Suprapubic skin (tissue), 4 donors: Measurements from ENCODE around the gene CECR2. TPM values are rescaled to one million over a fixed set of nuclear protein-coding genes. Genes with fewer than 3 reads are reported as not detected.

Experiments used
- DNase-seq, 2 donors: peaks; one replicate each; pipeline ENCODE4 v3.0.0-alpha.2; 2019; ENCODE audit warnings: low spot score in 2 of 2
- H3K27ac ChIP-seq: fragments of 200-600 bp; sonication (generic); one replicate; pipeline ENCODE4 v1.5.1; 2019
- H3K27me3 ChIP-seq: fragments of 200-600 bp; sonication (generic); one replicate; pipeline ENCODE4 v1.5.1; 2019
- H3K36me3 ChIP-seq: fragments of 200-600 bp; sonication (generic); one replicate; pipeline ENCODE4 v1.5.1; 2019
- H3K4me1 ChIP-seq: fragments of 200-600 bp; sonication (generic); one replicate; pipeline ENCODE4 v1.5.1; 2019
- H3K4me3 ChIP-seq: fragments of 200-600 bp; sonication (generic); one replicate; pipeline ENCODE4 v1.5.1; 2019; ENCODE audit warnings: mild to moderate bottlenecking
- H3K9me3 ChIP-seq: fragments of 200-600 bp; sonication (generic); one replicate; pipeline ENCODE4 v1.5.1; 2019
- EP300 ChIP-seq: sonication (generic); formaldehyde crosslinking; IDR thresholded peaks from one replicate; pipeline ENCODE4 v1.6.1; 2017; ENCODE audit warnings: antibody characterized with exemption
- POLR2A ChIP-seq, 2 donors: fragments of 450-650 bp; IDR thresholded peaks; one replicate each; pipeline ENCODE4 v1.6.1; 2017; ENCODE audit warnings: antibody characterized with exemption in 2 of 2, mild to moderate bottlenecking in 2 of 2, moderate library complexity in 2 of 2
- POLR2AphosphoS5 ChIP-seq, 3 donors: sonication (generic); formaldehyde crosslinking; IDR thresholded peaks; one replicate each; pipeline ENCODE4 v1.6.1; 2017; ENCODE audit warnings: antibody characterized with exemption in 3 of 3
- WGBS: methylation state at CpG from one replicate; pipeline ENCODE4 v1.1.5; 2018; 5-methylcytosine and 5-hydroxymethylcytosine counted together
- total RNA-seq, 4 donors: library from RNA; depleted of rRNA; stranded (reverse); fragments of >200 nt; gene quantifications; one replicate each; pipeline ENCODE4 v1.1.0, GENCODE V29; 2016
- TF ChIP-seq, protein P1 (sequence below), 2 donors: fragments of 200-600 bp in 1 of 2; fragments of 450-650 bp in 1 of 2; sonication (generic) in 1 of 2; IDR thresholded peaks; one replicate each; pipeline ENCODE4 v1.5.1; 2016 to 2019; ENCODE audit warnings: antibody characterized with exemption in 2 of 2, mild to moderate bottlenecking in 1 of 2, moderate library complexity in 1 of 2

Gene CECR2
- total RNA-seq, 4 donors from 2014 or later = 2.5 to 3.9 (median 3.7) TPM

DNA sequence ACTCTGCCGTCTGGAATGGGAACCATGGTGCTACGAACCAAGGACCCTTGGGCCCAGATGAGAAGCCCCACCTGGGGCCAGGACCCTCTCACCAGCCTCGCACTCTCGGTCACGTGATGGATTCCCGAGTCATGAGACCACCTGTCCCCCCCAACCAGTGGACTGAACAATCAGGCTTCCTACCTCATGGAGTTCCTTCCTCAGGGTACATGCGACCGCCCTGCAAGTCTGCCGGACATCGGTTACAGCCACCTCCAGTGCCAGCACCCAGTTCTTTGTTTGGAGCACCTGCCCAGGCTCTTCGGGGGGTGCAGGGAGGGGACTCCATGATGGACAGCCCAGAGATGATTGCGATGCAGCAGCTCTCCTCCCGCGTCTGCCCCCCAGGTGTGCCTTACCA lies 173.2 kb downstream of the CECR2 start:
- 97% methylated on average over 6 of the region's 14 CpGs for WGBS
- TF ChIP-seq POLR2A (IDR thresholded peaks at IDR 0.05) = no peak
- no peak for TF ChIP-seq POLR2AphosphoS5 (IDR thresholded peaks at IDR 0.05)
- no peak for TF ChIP-seq EP300
- TF ChIP-seq, protein P1, sequence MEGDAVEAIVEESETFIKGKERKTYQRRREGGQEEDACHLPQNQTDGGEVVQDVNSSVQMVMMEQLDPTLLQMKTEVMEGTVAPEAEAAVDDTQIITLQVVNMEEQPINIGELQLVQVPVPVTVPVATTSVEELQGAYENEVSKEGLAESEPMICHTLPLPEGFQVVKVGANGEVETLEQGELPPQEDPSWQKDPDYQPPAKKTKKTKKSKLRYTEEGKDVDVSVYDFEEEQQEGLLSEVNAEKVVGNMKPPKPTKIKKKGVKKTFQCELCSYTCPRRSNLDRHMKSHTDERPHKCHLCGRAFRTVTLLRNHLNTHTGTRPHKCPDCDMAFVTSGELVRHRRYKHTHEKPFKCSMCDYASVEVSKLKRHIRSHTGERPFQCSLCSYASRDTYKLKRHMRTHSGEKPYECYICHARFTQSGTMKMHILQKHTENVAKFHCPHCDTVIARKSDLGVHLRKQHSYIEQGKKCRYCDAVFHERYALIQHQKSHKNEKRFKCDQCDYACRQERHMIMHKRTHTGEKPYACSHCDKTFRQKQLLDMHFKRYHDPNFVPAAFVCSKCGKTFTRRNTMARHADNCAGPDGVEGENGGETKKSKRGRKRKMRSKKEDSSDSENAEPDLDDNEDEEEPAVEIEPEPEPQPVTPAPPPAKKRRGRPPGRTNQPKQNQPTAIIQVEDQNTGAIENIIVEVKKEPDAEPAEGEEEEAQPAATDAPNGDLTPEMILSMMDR (IDR thresholded peaks at IDR 0.05) = no peak
- no peak for DNase-seq
- Histone ChIP-seq H3K4me1 (no peaks in the 10 kb centered on the region), H3K27me3 (no peaks in the 10 kb centered on the region), H3K9me3 (no peaks in the 10 kb centered on the region), H3K36me3 (no peaks in the 10 kb centered on the region), H3K4me3 (no peak overlapping the region), H3K27ac (no peak overlapping the region)

DNA sequence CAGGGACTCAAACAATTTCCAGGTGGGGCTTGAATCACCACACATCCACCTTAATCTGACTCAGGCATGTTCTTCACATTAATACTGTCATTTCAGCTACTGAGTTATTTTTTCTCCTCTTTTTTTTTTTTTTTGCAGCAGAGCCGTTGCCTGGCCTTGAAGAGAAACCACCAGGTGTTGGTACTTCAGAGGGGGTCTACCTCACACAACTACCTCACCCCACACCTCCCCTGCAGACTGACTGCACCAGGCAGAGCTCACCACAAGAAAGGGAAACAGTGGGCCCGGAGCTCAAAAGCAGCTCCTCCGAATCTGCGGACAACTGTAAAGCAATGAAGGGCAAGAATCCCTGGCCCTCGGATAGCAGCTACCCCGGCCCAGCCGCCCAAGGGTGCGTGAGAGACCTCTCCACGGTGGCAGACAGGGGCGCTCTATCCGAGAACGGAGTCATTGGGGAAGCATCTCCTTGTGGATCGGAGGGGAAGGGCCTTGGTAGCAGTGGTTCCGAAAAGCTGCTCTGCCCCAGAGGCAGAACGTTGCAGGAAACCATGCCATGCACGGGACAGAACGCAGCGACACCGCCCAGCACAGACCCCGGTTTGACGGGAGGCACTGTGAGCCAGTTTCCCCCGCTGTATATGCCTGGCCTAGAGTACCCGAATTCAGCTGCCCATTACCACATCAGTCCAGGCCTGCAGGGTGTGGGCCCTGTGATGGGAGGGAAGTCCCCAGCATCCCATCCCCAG lies 178.9 kb downstream of the CECR2 start:
- H3K4me3 ChIP-seq = no peak overlapping the region
- H3K9me3 ChIP-seq = no peaks in the 10 kb centered on the region
- no peaks in the 10 kb centered on the region for H3K4me1 ChIP-seq
- H3K27ac ChIP-seq = no peak overlapping the region
- H3K27me3 ChIP-seq = no peaks in the 10 kb centered on the region
- TF ChIP-seq EP300 = no peak
- no peak for TF ChIP-seq POLR2A (IDR thresholded peaks at IDR 0.05)
- TF ChIP-seq, protein P1 (IDR thresholded peaks at IDR 0.05) = no peak
- TF ChIP-seq POLR2AphosphoS5 (IDR thresholded peaks at IDR 0.05) = no peak
- no peaks in the 10 kb centered on the region for H3K36me3 ChIP-seq
- no peak for DNase-seq
- 91% methylated on average over 13 of the region's 23 CpGs for WGBS

GRCh38 chr22:17548756-17549035 lies 179.4 kb downstream of the CECR2 start:
- Histone ChIP-seq H3K27me3 (no peaks in the 10 kb centered on the region), H3K27ac (no peak overlapping the region), H3K36me3 (no peaks in the 10 kb centered on the region), H3K4me1 (no peaks in the 10 kb centered on the region), H3K9me3 (no peaks in the 10 kb centered on the region), H3K4me3 (no peak overlapping the region)
- TF ChIP-seq POLR2A (IDR thresholded peaks at IDR 0.05) = no peak
- TF ChIP-seq, protein P1 (IDR thresholded peaks at IDR 0.05) = no peak
- no peak for TF ChIP-seq EP300
- TF ChIP-seq POLR2AphosphoS5 (IDR thresholded peaks at IDR 0.05) = no peak
- WGBS = 92% methylated on average over 5 of the region's 5 CpGs
- no peak for DNase-seq

DNA sequence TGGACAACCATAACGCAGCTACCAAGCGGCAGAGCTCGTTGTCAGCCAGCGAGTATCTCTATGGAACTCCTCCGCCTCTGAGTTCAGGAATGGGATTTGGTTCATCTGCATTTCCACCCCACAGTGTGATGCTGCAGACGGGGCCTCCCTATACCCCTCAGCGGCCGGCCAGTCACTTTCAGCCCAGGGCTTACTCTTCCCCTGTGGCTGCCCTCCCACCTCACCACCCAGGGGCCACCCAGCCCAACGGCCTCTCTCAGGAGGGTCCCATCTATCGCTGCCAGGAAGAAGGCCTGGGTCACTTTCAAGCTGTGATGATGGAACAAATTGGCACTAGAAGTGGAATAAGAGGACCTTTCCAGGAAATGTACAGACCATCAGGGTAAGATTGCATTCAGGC lies 179.9 kb downstream of the CECR2 start:
- Histone ChIP-seq H3K4me1 (no peaks in the 10 kb centered on the region), H3K27ac (no peak overlapping the region), H3K9me3 (no peaks in the 10 kb centered on the region), H3K27me3 (no peaks in the 10 kb centered on the region), H3K4me3 (no peak overlapping the region), H3K36me3 (no peaks in the 10 kb centered on the region)
- WGBS = 84% methylated on average over 10 of the region's 10 CpGs
- TF ChIP-seq EP300 = no peak
- TF ChIP-seq, protein P1 (IDR thresholded peaks at IDR 0.05) = no peak
- no peak for TF ChIP-seq POLR2A (IDR thresholded peaks at IDR 0.05)
- no peak for TF ChIP-seq POLR2AphosphoS5 (IDR thresholded peaks at IDR 0.05)
- no peak for DNase-seq

- H3K4me1 ChIP-seq = no peaks in the 10 kb centered on the region
- DNase-seq = no peak
- H3K4me3 ChIP-seq = no peak overlapping the region
- H3K27ac ChIP-seq = no peak overlapping the region
- WGBS = 65% methylated on average over 5 of the region's 5 CpGs
- no peaks in the 10 kb centered on the region for H3K27me3 ChIP-seq
- no peak for TF ChIP-seq POLR2AphosphoS5 (IDR thresholded peaks at IDR 0.05)
- TF ChIP-seq, protein P1 (IDR thresholded peaks at IDR 0.05) = no peak
- TF ChIP-seq EP300 = no peak
- no peak for TF ChIP-seq POLR2A (IDR thresholded peaks at IDR 0.05)
- no peaks in the 10 kb centered on the region for H3K9me3 ChIP-seq
- H3K36me3 ChIP-seq = no peaks in the 10 kb centered on the region
Measured at GRCh38 chr22:17549655-17550054, 180.4 kb downstream of the CECR2 start.
